Stomach (tissue), 9 donors: ENCODE data around the gene CASP8AP2. TPM values are rescaled to one million over a fixed set of nuclear protein-coding genes. Genes with fewer than 3 reads are reported as not detected.

ENCODE experiments used
- DNase-seq, 2 donors: peaks; one replicate each; pipeline versions ENCODE4 v3.0.0 to v3.0.0-alpha.2; 2013 to 2019
- H3K27ac ChIP-seq, 5 donors: fragments of 200-600 bp in 4 of 5; sonication (generic) in 4 of 5; one replicate each; pipeline ENCODE4 v1.5.1; 2013 to 2019; ENCODE audit warnings: mild to moderate bottlenecking in 1 of 5, moderate library complexity in 1 of 5
- H3K27me3 ChIP-seq, 3 donors: fragments of 200-600 bp; sonication (generic); one replicate each; pipeline ENCODE4 v1.5.1; 2017 to 2019; ENCODE audit warnings: mixed run types in 1 of 3
- H3K36me3 ChIP-seq, 4 donors: fragments of 200-600 bp; sonication (generic); 1 replicate in 3 of 4; 2 replicates in 1 of 4; pipeline ENCODE4 v1.5.1; 2016 to 2019
- H3K4me1 ChIP-seq, 4 donors: fragments of 200-600 bp; sonication (generic); one replicate each; pipeline ENCODE4 v1.5.1; 2016 to 2019
- H3K4me3 ChIP-seq, 4 donors: fragments of 200-600 bp; sonication (generic) in 3 of 4; one replicate each; pipeline ENCODE4 v1.5.1; 2016 to 2019; ENCODE audit warnings: mild to moderate bottlenecking in 1 of 4
- H3K9me3 ChIP-seq, 4 donors: fragments of 200-600 bp; sonication (generic); one replicate each; pipeline ENCODE4 v1.5.1; 2016 to 2019
- CTCF ChIP-seq, 7 experiments: fragments of 450-650 bp in 4 of 7; fragments of 200-600 bp in 3 of 7; sonication (generic) in 3 of 7; IDR thresholded peaks; one replicate each; pipeline ENCODE4 v1.5.1; 2016 to 2019; ENCODE audit warnings: antibody characterized with exemption in 7 of 7, control low read depth in 2 of 7, mild to moderate bottlenecking in 1 of 7
- EP300 ChIP-seq: sonication (generic); formaldehyde crosslinking; IDR thresholded peaks from one replicate; pipeline ENCODE4 v1.6.1; 2017; ENCODE audit warnings: antibody characterized with exemption
- POLR2A ChIP-seq, 4 donors: fragments of 450-650 bp; IDR thresholded peaks; one replicate each; pipeline ENCODE4 v1.6.1; 2016; ENCODE audit warnings: antibody characterized with exemption in 4 of 4, control low read depth in 2 of 4, mild to moderate bottlenecking in 1 of 4, moderate library complexity in 1 of 4
- POLR2AphosphoS5 ChIP-seq, 3 donors: sonication (generic); formaldehyde crosslinking; IDR thresholded peaks; one replicate each; pipeline ENCODE4 v1.6.1; 2016; ENCODE audit warnings: antibody characterized with exemption in 3 of 3
- WGBS, 5 donors: extraction: QIAGEN DNeasy Blood & Tissue Kit in 3 of 5; methylation state at CpG; one replicate each; pipeline versions ENCODE4 v1.1.5 to v1.1.7; 2013 to 2018; 5-methylcytosine and 5-hydroxymethylcytosine counted together
- intact Hi-C: fragments of 100-400 bp; cut with DNase I; formaldehyde crosslinking; loops from one replicate; pipeline ENCODE4 v1.15.1; 2023; ENCODE audit warnings: low total_unique reads
- polyA plus RNA-seq, 3 donors: library from polyadenylated mRNA; stranded (reverse); fragments of 200-250 nt; gene quantifications; one replicate each; pipeline ENCODE4 v1.2.3, GENCODE V29; 2013
- total RNA-seq, 5 donors: library from RNA; depleted of rRNA; stranded (reverse); fragments of >200 nt; gene quantifications; one replicate each; pipeline versions ENCODE4 v1.1.0 to v1.2.3, GENCODE V29; 2014 to 2016
- donor health status: healthy with polysubstance abuse.
- donor health status: Bipolar disorder and iron deficiency.
- donor health status: healthy.

The CASP8AP2 gene
- total and polyA plus RNA-seq, 8 donors, result 3.1 to 35.3 (median 9.4) TPM

- intact Hi-C loops, result no loop called here
- 78 to 93% (median 83%) methylated on average over 3 of the region's 3 CpGs for WGBS, 5 donors
- Histone ChIP-seq H3K4me1 (no peaks in the 10 kb centered on the region), H3K36me3 (peaks cover 11 to 61% (median 44%) of the 10 kb centered on the region in 4 donors), H3K4me3 (no peak overlapping the region), H3K27ac (no peak overlapping the region), H3K9me3 (no peaks in the 10 kb centered on the region), H3K27me3 (no peaks in the 10 kb centered on the region)
- DNase-seq, result no peak
- TF ChIP-seq CTCF (IDR thresholded peaks at IDR 0.05), result no peak
- no peak for TF ChIP-seq POLR2A (IDR thresholded peaks at IDR 0.05)
- TF ChIP-seq EP300, result no peak
These were observed 44.8 kb downstream of the CASP8AP2 start for GRCh38 chr6:89874438-89874837.

GRCh38 chr6:89886378-89887120 lies 56.9 kb downstream of the CASP8AP2 start:
- DNase-seq, result no peak
- H3K9me3 ChIP-seq, result no peaks in the 10 kb centered on the region
- no peak overlapping the region for H3K4me3 ChIP-seq
- no peak overlapping the region for H3K27ac ChIP-seq
- no peaks in the 10 kb centered on the region for H3K4me1 ChIP-seq
- WGBS, 5 donors, result 85 to 92% (median 88%) methylated on average over 40 to 44 of the region's 44 CpGs
- H3K27me3 ChIP-seq, result peaks cover 0 to 37% (median 15%) of the 10 kb centered on the region in 3 donors
- intact Hi-C loops, result no loop called here
- H3K36me3 ChIP-seq, result no peaks in the 10 kb centered on the region
- TF ChIP-seq POLR2AphosphoS5 (IDR thresholded peaks at IDR 0.05) (no peak), CTCF (IDR thresholded peaks at IDR 0.05) (no peak), EP300 (no peak), POLR2A (IDR thresholded peaks at IDR 0.05) (no peak)

- no peaks in the 10 kb centered on the region for H3K9me3 ChIP-seq
- H3K4me1 ChIP-seq, result no peaks in the 10 kb centered on the region
- TF ChIP-seq POLR2A (IDR thresholded peaks at IDR 0.05) (no peak), POLR2AphosphoS5 (IDR thresholded peaks at IDR 0.05) (no peak), CTCF (IDR thresholded peaks at IDR 0.05) (no peak), EP300 (no peak)
- H3K27me3 ChIP-seq, result peaks cover 0 to 48% (median 15%) of the 10 kb centered on the region in 3 donors
- H3K27ac ChIP-seq, result no peak overlapping the region
- intact Hi-C loops, result no loop called here
- no peak overlapping the region for H3K4me3 ChIP-seq
- no peaks in the 10 kb centered on the region for H3K36me3 ChIP-seq
- DNase-seq, result peak in 1 of 2 donors; percentile 9
- 23 to 52% (median 28%) methylated on average over 30 to 43 of the region's 43 CpGs for WGBS, 5 donors
These were observed 57.9 kb downstream of the CASP8AP2 start for GRCh38 chr6:89887452-89888137.

- WGBS, 5 donors, result 80 to 87% (median 84%) methylated on average over 7 of the region's 7 CpGs
- Histone ChIP-seq H3K4me1 (no peaks in the 10 kb centered on the region), H3K27me3 (peaks cover 0 to 53% (median 19%) of the 10 kb centered on the region in 3 donors)
These were observed 58.4 kb downstream of the CASP8AP2 start for GRCh38 chr6:89888138-89888514.

More at GRCh38 chr6:89888138-89888514, 58.4 kb downstream of the CASP8AP2 start:
- H3K36me3 ChIP-seq, result no peaks in the 10 kb centered on the region
- no peak overlapping the region for H3K27ac ChIP-seq
- no peak for TF ChIP-seq CTCF (IDR thresholded peaks at IDR 0.05)
- no peak for TF ChIP-seq POLR2A (IDR thresholded peaks at IDR 0.05)
- TF ChIP-seq EP300, result no peak
- TF ChIP-seq POLR2AphosphoS5 (IDR thresholded peaks at IDR 0.05), result no peak
- intact Hi-C loops, result no loop called here
- no peak for DNase-seq
- no peaks in the 10 kb centered on the region for H3K9me3 ChIP-seq
- no peak overlapping the region for H3K4me3 ChIP-seq
